Lung microvascular endothelial cell (primary cell): ENCODE data around the gene RTN4RL2. TPM values are rescaled to one million over a fixed set of nuclear protein-coding genes. Genes with fewer than 3 reads are reported as not detected.
"Not testable (repeated sequence)": the region's sequence is repeated elsewhere in the genome, so short reads cannot be mapped to it uniquely, and the experiment has no call there.

ENCODE experiments used
- DNase-seq, 2 donors: peaks; one replicate each; pipeline versions ENCODE4 v3.0.0 to v3.0.0-alpha.2; 2010; ENCODE audit warnings: low read depth in 2 of 2
- total RNA-seq: library from RNA; depleted of rRNA; stranded (reverse); fragments of >200 nt; gene quantifications from 2 replicates; pipeline ENCODE4 v1.2.1, GENCODE V29; 2014

The RTN4RL2 gene
- total RNA-seq, 1 donor from 2014 or later: 0.20 TPM

DNA sequence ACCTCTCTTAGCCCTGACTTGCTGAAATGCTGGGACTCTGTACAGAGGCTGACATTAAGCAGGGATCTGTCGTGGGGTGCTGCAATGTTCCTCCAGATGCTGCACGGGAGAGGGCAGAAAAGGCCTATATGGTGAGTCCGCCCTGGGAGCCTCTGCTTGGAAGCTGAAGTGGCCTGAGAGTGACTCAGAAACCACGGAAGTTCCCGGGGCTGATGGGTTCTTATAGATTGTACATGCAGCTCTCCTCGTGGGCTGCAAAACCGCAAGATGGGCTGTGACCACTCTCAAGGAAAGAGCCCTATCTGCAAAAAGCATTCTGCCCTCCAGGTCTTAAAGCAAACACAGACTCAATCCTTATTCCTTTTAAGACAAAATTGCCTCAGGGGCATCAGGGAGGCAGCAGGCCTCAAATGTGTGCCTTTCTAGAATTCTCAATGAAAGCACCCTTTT, 27.6 kb upstream of the RTN4RL2 start:
- DNase-seq: peak in 1 of 2 donors; percentile 70

DNA sequence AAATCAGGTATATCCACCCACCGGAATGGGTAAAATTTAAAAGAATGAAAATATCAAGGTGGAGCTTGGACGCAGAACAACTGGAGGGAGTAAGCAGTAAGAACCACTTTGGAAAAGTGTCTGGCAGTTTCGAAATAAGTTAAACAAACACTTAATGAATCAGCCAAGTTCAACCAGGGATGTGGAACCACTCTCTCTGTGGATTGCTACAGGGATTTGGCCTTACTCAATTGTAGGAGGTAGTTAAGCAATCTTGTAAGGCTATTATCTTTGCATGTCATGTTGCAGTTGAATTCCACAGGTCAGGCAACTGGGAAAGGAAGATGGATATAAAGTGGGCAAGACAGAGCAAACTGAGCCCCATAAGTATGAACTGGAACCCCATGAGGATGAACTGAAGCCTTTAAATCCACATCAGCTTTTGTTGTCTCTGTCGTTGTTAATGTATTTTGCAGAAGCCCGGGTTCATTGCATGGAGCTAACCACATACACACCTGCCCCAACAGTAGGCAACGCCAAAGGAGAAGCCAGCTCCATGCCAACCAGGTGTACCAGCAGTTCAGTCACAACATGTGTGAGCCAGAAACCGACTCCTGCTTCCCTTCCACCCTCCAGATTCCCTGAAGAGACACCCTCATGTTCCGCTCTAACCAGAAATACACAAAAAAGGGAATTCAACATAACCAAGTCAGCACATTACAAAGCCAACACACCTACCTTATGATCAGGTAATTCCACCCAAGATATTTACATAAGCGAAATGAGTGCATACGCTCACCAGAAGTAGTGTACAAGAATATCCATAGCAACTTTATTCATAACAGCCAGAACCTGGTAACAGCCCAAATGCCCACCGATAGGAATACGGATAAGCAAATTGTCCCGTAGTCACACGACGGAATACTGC, 25.4 kb upstream of the RTN4RL2 start:
- DNase-seq: no peak

DNA sequence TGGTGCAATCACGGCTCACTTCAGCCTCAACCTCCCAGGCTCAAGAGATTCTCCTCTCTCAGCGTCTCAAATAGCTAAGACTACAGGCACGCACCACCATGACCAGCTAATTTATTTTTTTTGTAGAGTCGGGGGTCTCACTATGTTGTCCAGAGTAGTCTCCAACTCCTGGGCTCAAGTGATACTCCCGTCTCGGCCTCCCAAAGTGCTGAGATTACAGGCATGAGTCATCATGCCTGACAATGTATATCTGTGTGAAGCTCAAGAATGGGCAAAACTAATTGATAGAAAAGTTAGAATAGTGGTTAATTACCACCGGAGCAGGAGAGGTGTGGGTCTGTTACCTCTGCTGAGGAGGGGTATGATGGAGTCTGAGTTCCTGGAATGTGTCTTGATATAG, 24.3 kb upstream of the RTN4RL2 start:
- no peak for DNase-seq

DNA sequence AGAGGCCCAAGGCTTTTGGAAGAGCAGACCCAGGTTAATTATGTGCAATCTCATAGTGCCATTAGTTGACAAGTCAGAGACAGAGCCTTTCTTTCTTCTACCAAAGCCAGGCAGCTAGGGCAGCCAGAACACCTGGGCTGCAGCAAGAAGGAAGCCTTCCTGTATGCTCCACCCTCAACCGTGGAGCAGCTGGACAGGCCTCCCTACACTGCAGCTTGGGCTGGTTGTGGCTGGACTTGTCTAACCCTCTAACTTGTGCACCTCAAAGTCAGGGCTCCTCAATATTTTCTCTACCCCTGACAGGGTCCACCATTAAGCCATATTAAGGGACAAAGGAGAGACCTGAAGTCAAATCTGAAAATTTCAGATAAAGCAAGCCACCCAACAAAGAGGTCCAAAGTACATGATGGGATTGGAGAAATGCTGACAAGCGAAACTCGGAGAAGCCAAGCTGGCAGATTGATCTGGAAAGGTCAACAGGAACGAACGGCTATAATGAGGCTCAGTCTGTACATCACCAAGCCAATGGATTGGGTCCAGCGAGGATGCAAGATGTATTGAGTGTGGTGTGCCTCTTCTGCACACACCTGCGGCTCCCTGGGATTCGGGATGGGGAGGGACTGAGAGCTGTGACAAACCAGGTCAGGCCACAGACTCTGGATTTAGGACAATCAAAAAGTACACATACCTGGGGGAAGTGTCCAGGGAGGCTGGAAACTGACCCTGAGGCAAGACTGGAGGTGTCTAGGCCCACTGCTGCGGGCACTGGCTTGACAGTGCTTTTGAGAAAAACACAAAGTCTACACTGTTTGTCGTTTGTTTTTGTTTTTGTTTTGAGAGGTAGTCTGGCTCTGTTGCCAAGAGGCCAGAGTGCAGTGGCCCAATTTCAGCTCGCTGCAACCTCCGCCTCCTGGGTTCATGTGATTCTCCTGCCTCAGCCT, 21.7 kb upstream of the RTN4RL2 start:
- DNase-seq: no peak

DNA sequence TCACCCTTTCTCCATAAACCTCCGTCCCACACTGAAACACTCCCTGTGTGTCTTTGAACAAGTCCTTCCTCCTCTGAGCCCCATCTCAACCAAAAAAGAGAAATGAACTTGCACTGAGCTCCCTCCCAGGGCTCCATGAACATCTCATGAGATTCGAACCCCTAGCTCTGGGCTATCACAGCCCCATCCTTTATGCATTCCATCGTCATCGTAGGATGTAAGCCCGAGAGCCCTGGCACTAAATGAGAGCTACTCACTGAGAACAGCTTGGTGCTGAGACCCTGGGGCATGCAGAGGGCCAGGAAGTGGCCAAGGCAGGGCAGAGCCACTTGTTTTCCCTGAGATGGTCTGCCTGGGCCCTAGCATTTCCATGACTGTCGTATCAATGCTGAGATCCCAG, 20.5 kb upstream of the RTN4RL2 start:
- DNase-seq: no peak

DNA sequence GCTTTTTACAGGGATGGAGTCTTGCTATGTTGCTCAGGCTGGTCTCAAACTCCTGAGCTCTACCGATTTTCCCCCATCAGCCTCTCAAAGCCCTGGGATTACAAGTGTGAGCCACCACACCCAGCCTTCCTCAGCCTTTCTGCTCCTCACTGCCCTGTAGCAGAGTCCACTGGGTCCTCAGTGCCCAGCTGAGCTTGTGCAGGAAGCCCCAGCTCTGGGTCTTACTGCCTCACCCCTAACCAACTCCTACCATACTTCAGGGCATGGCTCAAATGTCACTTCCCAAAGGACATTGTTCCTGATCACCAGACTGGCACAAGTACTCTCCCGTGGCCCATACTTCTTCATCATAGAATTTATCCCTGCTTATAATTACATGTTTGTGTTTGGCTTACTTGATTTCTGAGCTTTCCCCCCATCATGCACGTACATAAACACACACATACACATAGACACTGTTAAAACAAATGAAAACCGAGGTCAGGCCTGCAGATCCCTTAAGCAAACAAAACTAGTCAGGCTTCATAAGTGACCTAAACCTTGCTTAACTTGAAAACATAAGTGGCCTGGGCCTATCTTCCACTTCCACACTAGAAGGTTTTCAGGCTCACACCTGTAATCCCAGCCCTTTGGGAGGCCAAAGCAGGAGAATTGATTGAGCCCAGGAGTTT, 19.4 kb upstream of the RTN4RL2 start:
- DNase-seq: no peak

DNA sequence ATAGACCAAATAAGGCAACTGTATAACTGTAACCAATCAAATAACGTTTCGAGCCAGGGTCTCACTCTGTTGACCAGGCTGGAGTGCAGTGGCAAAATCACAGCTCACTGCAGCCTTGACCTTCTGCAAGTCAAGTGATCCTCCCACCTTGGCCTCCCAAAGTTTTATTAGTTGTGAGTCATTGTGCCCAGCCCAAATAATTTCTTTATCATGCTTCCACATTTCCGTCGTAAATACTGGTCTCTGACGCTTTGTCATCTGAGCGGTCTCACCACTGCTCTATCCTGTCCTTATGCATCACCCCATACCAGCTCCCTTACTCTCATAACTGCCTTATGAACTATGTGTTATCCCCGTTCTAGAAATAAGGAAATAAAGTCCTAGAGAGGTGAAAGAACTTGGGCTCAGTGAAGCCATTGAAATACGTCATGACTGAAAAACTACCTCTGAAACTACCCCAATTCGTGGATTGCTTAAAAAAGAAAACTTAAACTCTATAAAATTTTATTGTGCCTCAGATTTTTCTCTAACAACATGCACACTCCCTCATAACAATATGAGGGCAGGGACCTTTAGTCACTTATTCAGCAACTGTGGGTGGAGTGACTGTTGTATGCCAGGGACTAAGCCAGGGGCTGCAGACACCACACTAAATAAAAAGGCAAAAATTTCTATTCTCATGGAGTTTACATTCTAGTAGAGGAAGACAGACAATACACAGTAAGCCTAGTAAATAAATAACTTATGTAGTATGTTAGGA, 15.8 kb upstream of the RTN4RL2 start:
- DNase-seq: no peak

DNA sequence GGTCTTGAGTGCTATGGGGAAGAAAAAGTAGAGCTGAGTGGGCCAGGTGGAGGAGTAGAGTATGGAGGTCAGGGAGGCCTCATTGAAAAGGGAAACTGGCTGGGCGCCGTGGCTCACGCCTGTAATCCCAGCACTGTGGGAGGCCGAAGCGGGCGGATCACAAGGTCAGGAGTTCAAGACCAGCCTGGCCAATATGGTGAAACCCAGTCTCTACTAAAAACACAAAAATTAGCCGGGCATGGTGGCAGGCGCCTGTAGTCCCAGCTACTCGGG, 15.3 kb upstream of the RTN4RL2 start:
- not testable (repeated sequence) for DNase-seq

DNA sequence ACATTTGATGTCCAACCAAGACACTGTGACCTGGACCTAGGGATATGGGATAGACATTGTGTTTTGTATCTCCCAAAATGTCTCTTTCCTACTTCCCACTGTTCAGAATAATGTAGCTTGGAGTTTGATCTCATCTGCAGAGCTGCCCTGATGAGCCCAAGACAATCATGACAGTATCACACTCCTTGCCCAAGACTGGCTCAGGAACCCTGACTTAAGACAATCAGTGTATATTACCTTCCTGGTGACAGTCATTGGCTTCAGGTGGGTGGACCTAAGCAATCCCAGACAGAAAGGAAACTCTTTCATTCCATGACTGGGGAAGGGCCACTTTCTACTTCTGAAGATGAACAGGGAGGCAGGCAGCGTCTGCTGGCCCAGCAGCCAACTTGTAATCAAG, 14.3 kb upstream of the RTN4RL2 start:
- no peak for DNase-seq

DNA sequence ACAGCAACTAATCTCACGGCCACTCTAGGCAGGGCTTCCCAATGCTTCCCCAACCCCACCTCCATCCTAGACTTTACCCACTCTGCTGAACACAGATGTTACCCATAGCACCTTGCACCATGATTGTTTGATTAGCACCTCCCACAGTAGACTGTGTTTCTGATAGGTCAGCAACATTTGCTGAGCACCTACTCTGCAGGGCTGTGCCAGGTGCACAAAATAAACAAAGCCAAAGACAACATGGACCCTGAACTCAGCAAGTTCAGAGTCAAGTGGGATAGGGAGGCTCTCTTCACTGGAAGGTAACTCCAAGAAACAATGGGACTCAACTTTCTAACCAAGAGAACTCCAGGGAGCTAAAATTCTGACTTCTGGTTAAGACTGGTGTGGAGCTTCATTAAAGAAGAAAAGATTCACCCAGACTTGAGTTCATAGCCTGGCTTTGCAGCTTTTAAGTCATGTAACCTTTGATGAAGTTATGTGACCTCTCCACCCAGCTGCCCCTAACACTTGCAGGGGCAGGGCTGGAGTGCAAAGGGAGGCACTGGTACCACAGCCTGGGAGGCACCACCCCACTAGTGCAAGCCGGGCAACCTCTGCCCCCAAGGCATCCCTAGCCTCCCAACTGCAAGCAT, 6.7 kb upstream of the RTN4RL2 start:
- no peak for DNase-seq

DNA sequence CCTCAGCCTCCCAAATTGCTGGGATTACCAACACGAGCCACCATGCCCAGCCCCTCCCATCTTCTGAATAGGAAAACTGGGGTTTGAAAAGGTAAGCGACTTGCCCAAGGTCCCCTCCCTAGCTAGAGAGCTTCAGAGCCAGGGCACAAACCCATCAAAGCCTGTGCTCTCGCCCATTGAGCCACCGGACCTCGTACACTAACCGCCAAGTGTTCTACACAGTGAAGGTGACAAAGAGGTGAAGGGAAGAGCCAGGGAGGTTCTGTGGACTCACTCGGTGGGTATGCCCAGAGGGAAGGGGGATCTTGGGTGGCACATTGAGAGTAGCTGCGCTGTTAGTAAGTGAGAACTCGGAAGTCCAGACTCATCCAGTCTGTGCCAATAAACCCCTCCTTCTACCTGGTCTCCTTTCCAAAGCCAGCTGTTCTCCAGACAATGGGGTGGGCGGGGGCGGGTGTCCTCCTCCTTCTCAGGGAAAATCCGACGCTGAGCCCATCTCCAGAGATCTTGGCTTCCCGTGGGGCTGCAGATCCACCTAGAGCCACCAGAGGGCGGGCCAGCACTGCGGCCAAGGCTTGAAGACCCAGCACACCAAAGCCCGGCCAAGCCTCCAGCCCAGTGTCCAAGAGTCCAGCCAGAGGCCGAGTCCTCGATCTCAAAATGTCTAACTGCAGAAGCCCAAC, 3.2 kb upstream of the RTN4RL2 start:
- peak; percentile 85 for DNase-seq

DNA sequence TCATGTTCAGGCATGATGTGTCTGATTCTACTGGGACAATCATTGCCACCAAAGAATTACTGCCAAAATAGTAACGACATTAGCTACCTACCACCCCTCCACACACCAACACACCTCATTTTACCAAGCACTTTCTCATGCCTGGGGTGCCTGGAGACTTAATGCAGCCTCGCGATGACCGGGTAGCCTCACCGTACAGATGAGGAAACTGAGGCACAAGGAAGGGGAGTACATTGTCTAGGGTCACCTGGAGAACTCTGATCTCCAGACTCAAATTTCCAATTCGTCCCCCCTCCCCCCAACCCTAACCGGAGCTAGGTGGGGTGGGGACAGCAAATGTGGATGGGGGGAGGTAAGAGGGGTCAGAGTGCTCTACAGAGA, 2.7 kb upstream of the RTN4RL2 start:
- no peak for DNase-seq

DNA sequence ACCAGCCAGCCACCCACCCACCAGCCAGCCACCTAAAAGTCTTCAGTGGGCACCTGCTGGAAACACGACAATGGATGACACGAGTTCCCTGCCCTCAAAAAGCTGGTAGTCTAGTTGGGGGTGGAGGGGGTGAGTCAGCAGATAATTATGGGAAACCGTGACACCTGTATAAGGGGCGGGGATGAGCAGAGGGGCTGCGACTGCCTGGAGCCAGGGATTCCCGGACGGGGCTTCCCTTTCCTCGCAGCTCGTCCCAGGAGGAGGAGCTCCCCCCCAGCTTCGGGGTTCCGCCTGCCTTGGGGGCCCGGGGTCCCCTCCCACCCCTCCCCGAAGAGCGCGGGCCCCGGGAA, 2.3 kb upstream of the RTN4RL2 start:
- DNase-seq: no peak

DNA sequence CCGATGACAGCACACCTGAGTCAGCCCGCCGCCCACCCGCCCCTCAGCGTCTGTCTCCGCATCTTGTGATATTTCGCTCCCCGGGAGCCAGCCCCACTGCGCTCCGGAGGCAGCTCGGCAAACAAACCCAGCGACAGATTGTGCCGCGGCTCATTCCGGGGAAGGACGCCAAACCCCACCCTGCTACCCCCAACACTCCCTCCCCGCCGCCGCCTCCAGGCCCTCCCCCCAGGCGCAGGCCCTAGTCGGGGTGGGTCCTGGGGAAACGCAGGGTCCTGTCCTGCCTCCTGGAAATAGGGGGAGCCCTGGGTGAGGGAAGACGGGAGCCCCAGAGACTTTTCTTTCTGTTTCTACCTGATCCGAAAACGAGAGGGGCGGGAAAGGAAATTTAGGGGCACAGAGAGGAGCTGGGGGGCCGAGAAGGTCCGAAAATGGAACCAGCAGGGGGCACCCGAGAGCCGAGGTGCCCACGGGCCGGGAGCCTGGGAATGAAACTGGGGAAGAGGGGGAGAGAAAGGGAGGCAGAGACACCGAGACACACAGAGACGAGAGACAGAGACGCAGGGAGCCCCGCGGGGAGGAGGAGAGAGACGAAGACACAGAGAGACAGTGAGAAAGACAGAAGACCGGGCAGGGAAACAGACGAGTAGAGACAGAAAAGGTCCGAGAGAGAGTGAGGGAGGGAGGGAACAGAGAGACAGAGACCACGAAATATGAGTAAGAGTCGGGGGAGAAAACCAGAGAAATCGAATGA, 1.7 kb upstream of the RTN4RL2 start:
- DNase-seq: peak in 1 of 2 donors; percentile 35

DNA sequence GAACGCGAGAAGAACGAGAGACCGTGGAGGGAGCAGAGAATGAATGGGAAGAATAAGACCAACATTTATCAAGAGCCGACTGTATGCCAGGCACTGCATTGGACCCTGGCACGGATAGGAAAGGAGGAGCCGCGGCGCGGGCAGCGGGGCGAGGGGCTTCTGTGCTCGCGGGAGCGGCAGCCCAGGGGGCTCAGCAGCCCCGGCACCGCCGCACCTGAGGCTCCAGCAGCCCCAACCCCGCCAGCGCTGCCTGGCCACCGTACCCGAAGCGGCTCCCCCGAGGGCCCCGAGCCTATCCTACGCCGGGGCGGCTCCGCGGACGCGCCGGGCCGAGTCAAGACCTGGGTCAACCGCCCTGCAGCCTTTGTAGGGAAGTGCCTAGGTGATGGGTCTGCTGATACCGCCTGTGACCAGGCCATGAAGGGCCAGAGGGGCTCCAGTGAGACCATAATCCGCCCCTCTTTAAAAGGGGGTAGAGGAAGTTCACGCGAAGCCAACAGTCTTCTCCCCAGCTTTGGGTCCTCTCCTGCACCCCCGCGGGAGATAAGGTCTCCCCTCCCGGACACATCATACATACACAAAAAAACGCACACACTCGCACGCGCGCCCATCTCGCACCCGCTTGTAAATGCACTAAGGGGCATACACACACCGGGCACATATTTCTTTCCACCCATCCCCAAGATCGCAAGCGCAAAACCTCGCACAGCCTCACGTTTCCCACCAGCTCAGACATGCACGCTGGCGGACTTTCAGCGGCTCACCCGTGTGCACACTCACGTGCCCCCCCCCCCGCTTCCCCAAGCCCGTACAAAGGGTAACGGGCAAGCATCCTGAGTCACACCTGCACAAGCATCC, 935 bp upstream of the RTN4RL2 start:
- DNase-seq: peak in 1 of 2 donors; percentile 30

DNA sequence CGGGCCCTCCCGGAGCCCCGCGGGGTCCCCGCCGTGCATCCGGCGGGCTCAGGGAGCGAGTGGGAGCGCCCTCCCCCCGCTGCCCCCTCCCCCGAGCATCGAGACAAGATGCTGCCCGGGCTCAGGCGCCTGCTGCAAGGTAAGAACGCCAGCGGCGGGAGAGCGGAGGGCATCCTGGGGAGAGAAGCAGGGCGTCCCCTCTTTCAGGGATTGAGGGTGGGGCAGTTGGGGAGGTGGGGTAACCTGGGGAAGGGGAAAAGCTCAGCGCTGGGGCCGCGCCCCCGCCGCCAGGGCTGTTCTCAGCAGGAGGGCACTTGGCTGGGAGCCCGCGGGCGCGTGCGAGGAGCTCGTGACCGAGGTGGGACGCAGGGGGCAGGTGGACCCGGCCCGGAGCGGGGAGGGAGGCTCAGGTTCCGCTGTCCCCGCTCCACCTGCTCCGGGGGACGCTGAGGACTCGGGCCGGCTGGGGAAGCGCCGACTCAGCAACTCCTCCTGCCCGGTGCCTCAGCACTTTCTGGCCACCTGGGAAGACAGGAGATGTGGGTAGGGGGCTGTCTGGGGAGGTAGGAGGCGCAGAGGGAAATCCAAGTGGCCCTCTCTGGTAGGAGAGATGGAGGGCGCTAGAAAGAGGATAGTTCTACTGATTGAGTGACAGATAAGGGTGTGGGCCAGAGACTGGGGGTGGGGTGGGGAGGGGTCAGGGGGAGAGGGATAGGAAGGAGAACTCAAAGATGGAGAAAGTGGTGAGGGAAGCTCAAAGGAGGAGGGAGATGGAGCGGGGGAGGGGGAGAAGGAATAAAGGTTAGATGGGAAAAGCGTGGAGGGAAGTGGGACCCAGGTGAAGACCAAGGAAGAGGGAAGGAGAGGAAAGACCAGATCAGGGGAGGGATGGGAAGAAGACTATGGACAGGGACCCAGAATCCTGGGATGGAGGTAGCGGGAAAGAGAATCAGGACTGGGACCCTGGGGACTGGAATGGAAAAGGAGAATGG, 726 bp downstream of the RTN4RL2 start:
- no peak for DNase-seq

DNA sequence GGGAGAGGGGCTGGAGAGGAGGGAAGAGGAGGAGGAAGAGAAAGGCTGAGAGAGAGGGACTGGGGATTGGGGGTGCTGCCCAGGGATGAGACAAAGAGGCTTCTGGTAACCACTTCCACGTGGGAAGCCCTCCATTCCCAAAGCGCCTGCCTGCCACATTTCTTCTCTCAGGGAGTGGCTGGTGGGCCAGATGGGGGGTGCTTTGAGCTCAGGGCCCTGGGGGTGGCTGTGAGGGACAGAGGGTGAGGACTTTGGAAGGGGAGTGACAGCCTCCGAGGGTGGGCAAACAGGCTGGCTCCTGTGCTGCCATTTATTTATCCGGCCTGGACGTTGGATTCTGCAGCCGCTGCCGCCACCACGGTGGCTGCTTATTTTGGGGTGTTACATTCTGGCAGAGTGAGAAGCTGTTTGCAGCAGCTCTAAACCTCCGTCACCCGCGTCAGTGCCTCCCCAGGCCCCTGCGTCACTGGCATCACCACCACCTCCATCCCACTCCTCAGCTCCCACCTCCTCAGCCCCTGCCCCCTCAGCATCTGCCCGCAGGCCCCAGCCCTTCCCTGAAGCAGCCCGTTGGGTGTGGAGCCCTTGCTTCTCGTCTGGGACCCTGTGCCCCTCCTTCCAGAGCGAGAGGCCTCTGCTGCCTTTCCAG, 1.6 kb downstream of the RTN4RL2 start:
- no peak for DNase-seq
